CD4-positive, alpha-beta T cell (primary cell): ENCODE results near the gene IGIP. TPM values are rescaled to one million over a fixed set of nuclear protein-coding genes. Genes with fewer than 3 reads are reported as not detected.

Experiments used
- ATAC-seq: fragments of 200-7000 bp; cut with Tn5 transposase; one replicate; pipeline ENCODE4 v1.10.0; 2022; ENCODE audit warnings: mild to moderate bottlenecking; ENCODE audit not compliant: poor library complexity
- CTCF ChIA-PET: fragments of 350-600 bp; sonication (Branson Sonifier 250); formaldehyde crosslinking; loops from one replicate; lab custom pipeline; 2021; ENCODE audit warnings: antibody characterized with exemption, inconsistent platforms; lab: Charles Lee
- POLR2A ChIA-PET: fragments of 350-600 bp; sonication (Branson Sonifier 250); formaldehyde crosslinking; loops from one replicate; lab custom pipeline; 2021; ENCODE audit warnings: antibody characterized with exemption, inconsistent platforms; lab: Charles Lee
- DNase-seq, 14 experiments: peaks; one replicate each; pipeline ENCODE4 v3.0.0-alpha.2; 2013 to 2020; ENCODE audit warnings: mixed read lengths in 2 of 14
- H3K27ac ChIP-seq, 2 donors: one replicate each; pipeline versions ENCODE4 v1.5.1 to v1.7.0; 2013; ENCODE audit warnings: low read length in 2 of 2, low read depth in 1 of 2, mild to moderate bottlenecking in 1 of 2
- H3K27me3 ChIP-seq, 2 experiments: 1 replicate in 1 of 2; 2 replicates in 1 of 2; pipeline versions ENCODE4 v1.6.1 to v1.7.0; 2013; ENCODE audit warnings: low read length in 2 of 2, control low read depth in 1 of 2, mild to moderate bottlenecking in 1 of 2, moderate library complexity in 1 of 2; ENCODE audit not compliant: insufficient read depth in 2 of 2, control insufficient read depth in 1 of 2
- H3K36me3 ChIP-seq: one replicate; pipeline ENCODE4 v1.6.1; 2013; ENCODE audit warnings: low read length, control low read depth; ENCODE audit not compliant: insufficient read depth
- H3K4me1 ChIP-seq: one replicate; pipeline ENCODE4 v1.6.1; 2013; ENCODE audit warnings: low read length, control low read depth; ENCODE audit not compliant: insufficient read depth
- H3K4me3 ChIP-seq: one replicate; pipeline ENCODE4 v1.5.1; 2013; ENCODE audit warnings: mild to moderate bottlenecking, low read length, moderate library complexity
- H3K9me3 ChIP-seq, 2 experiments: 1 replicate in 1 of 2; 2 replicates in 1 of 2; pipeline versions ENCODE4 v1.6.1 to v1.7.0; 2013; ENCODE audit warnings: low read length in 2 of 2, mild to moderate bottlenecking in 2 of 2, control low read depth in 1 of 2, moderate library complexity in 1 of 2; ENCODE audit not compliant: control insufficient read depth in 1 of 2, insufficient read depth in 1 of 2
- H3K27ac Mint-ChIP-seq: one replicate; pipeline ENCODE4 v1.8.0; 2020; ENCODE audit warnings: mixed read lengths
- H3K27me3 Mint-ChIP-seq: one replicate; pipeline ENCODE4 v1.8.0; 2021; ENCODE audit warnings: mixed read lengths
- H3K36me3 Mint-ChIP-seq: one replicate; pipeline ENCODE4 v1.8.0; 2021; ENCODE audit warnings: low read depth, mixed read lengths
- H3K4me1 Mint-ChIP-seq: one replicate; pipeline ENCODE4 v1.8.0; 2021; ENCODE audit warnings: low read depth, mixed read lengths
- H3K4me3 Mint-ChIP-seq: one replicate; pipeline ENCODE4 v1.8.0; 2020; ENCODE audit warnings: mild to moderate bottlenecking, mixed read lengths
- H3K9me3 Mint-ChIP-seq: one replicate; pipeline ENCODE4 v1.8.0; 2020; ENCODE audit warnings: mixed read lengths
- CTCF ChIP-seq: fragments of 200-600 bp; IDR thresholded peaks from one replicate; pipeline ENCODE4 v1.8.0; 2022; ENCODE audit warnings: antibody characterized with exemption, mild to moderate bottlenecking
- intact Hi-C, 2 experiments: fragments of 100-400 bp; cut with DNase I in 1 of 2; cut with micrococcal nuclease in 1 of 2; formaldehyde crosslinking; loops; one replicate each; pipeline versions ENCODE4 v1.15.1 to v1.9.0; 2023 to 2025; cut with DNase I, micrococcal nuclease
- total RNA-seq, 174 experiments: library from RNA in 2 of 174; stranded (reverse) in 2 of 174; gene quantifications; one replicate each; pipeline ENCODE4 v1.2.3 and lab custom pipeline; 2021 to 2026

Gene IGIP
- total RNA-seq, 2 experiments from 2014 or later: 1.5 TPM

DNA sequence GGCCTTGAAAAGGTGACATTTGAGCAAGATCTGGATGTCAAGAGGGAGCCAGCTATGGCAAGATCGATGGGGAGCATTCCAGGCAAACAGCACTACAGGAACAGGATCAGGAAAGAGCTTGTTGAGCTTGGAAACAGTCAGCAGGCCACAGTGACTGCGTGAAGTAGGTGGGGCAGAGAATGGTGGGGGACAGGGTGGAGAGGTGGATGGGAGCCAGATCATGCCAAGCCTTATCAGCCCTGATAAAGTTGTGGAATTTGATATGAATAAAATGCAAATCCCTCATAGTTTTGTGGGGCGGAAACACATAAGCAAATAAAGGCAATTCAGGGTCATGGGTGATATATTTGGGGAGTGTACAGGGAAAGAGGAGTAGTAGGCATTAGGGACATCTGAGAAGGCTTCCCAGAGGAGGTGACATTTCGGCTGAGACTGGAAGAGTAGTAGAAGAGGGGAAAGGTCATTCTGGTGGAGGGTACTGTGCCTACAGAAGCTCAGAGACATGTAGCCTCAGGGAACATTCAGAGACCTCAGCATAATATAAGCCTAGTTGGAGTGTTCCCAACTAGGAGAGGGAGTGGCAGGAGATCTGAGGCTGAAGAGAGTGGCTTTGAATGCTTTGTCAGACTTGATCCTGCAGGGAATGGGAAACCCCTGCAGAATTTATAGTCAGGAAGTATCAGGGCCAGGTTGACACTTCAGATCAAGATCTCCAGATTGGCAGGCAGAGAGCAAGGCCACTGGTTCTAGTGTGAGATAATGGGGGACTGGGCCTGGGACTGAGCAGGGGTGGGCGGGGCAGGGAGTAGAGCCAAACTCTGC, 39.6 kb downstream of the IGIP start:
- H3K27ac ChIP-seq: no peak overlapping the region
- Mint-ChIP-seq H3K4me1 (no peaks in the 10 kb centered on the region), H3K27ac (no peak overlapping the region), H3K27me3 (no peaks in the 10 kb centered on the region), H3K4me3 (no peak overlapping the region), H3K9me3 (no peaks in the 10 kb centered on the region), H3K36me3 (no peaks in the 10 kb centered on the region)
- no peaks in the 10 kb centered on the region for H3K27me3 ChIP-seq
- no peak for TF ChIP-seq CTCF
- ChIA-PET CTCF (interaction anchor here (0.9 kb wide), 1 partner anchor 89 kb away, joined by 3 read pairs; no protein-coding TSS in a partner anchor), POLR2A (no interaction called here)
- ATAC-seq (no peak), DNase-seq (no peak)
- H3K9me3 ChIP-seq: no peaks in the 10 kb centered on the region
- H3K4me1 ChIP-seq: no peaks in the 10 kb centered on the region
- no peaks in the 10 kb centered on the region for H3K36me3 ChIP-seq
- intact Hi-C loops: no loop called here
- no peak overlapping the region for H3K4me3 ChIP-seq

- TF ChIP-seq CTCF: no peak
- no peaks in the 10 kb centered on the region for H3K4me1 ChIP-seq
- CTCF ChIA-PET: interaction anchor here (0.9 kb wide), 1 partner anchor 89 kb away, joined by 3 read pairs; no protein-coding TSS in a partner anchor
- H3K4me1 Mint-ChIP-seq: no peaks in the 10 kb centered on the region
- H3K27me3 Mint-ChIP-seq: no peaks in the 10 kb centered on the region
- H3K27me3 ChIP-seq: no peaks in the 10 kb centered on the region
- no peaks in the 10 kb centered on the region for H3K36me3 ChIP-seq
- H3K27ac Mint-ChIP-seq: no peak overlapping the region
- POLR2A ChIA-PET: no interaction called here
- no peak overlapping the region for H3K4me3 ChIP-seq
- H3K27ac ChIP-seq: no peak overlapping the region
- ATAC-seq (no peak), DNase-seq (no peak)
- H3K4me3 Mint-ChIP-seq: no peak overlapping the region
- intact Hi-C loops: no loop called here
- H3K9me3 ChIP-seq: no peaks in the 10 kb centered on the region
- no peaks in the 10 kb centered on the region for H3K9me3 Mint-ChIP-seq
- no peaks in the 10 kb centered on the region for H3K36me3 Mint-ChIP-seq
Observed at GRCh38 chr5:140165923-140166270, 40.2 kb downstream of the IGIP start.

GRCh38 chr5:140166911-140167310, 41.2 kb downstream of the IGIP start:
- no peak overlapping the region for H3K4me3 ChIP-seq
- no peaks in the 10 kb centered on the region for H3K36me3 Mint-ChIP-seq
- H3K27ac Mint-ChIP-seq: no peak overlapping the region
- H3K4me1 ChIP-seq: no peaks in the 10 kb centered on the region
- TF ChIP-seq CTCF: no peak
- ATAC-seq: no peak
- H3K4me1 Mint-ChIP-seq: no peaks in the 10 kb centered on the region
- no peak for DNase-seq
- H3K9me3 Mint-ChIP-seq: no peaks in the 10 kb centered on the region
- POLR2A ChIA-PET: no interaction called here
- H3K4me3 Mint-ChIP-seq: no peak overlapping the region
- no peaks in the 10 kb centered on the region for H3K27me3 Mint-ChIP-seq
- intact Hi-C loops: no loop called here
- H3K27me3 ChIP-seq: no peaks in the 10 kb centered on the region
- H3K36me3 ChIP-seq: no peaks in the 10 kb centered on the region
- CTCF ChIA-PET: no interaction called here
- H3K27ac ChIP-seq: no peak overlapping the region
- no peaks in the 10 kb centered on the region for H3K9me3 ChIP-seq
